Prostate gland (tissue), 2 donors: Measurements from ENCODE around the gene EDARADD. TPM values are rescaled to one million over a fixed set of nuclear protein-coding genes. Genes with fewer than 3 reads are reported as not detected.
"Not testable (repeated sequence)": the region's sequence is repeated elsewhere in the genome, so short reads cannot be mapped to it uniquely, and the experiment has no call there.

Experiments
- DNase-seq: peaks from one replicate; pipeline ENCODE4 v3.0.0-alpha.2; 2019; ENCODE audit warnings: low spot score
- H3K27ac ChIP-seq, 2 donors: fragments of 200-600 bp; sonication (generic); 2 replicates each; pipeline ENCODE4 v1.5.1; 2017 to 2019
- H3K27me3 ChIP-seq: fragments of 200-600 bp; sonication (generic); replicated peaks from 2 replicates; pipeline ENCODE4 v1.5.1; 2019; ENCODE audit not compliant: insufficient read depth
- H3K36me3 ChIP-seq, 2 donors: fragments of 200-600 bp; sonication (generic); 1 replicate in 1 of 2; 2 replicates in 1 of 2; pipeline versions ENCODE4 v1.5.1 to v1.8.1; 2017 to 2019
- H3K4me1 ChIP-seq: fragments of 200-600 bp; sonication (generic); replicated peaks from 2 replicates; pipeline ENCODE4 v1.5.1; 2019
- H3K4me3 ChIP-seq, 2 donors: fragments of 200-600 bp; sonication (generic); 2 replicates each; pipeline ENCODE4 v1.5.1; 2017 to 2019
- H3K9me3 ChIP-seq: fragments of 200-600 bp; sonication (generic); 2 replicates; pipeline ENCODE4 v1.5.1; 2017
- CTCF ChIP-seq, 4 experiments: fragments of 200-600 bp in 2 of 4; fragments of 450-650 bp in 2 of 4; sonication (generic) in 2 of 4; IDR thresholded peaks; 1 replicate in 3 of 4; 2 replicates in 1 of 4; pipeline ENCODE4 v1.5.1; 2016 to 2019; ENCODE audit warnings: antibody characterized with exemption in 4 of 4, mild to moderate bottlenecking in 2 of 4, moderate library complexity in 2 of 4
- POLR2A ChIP-seq: fragments of 450-650 bp; IDR thresholded peaks from one replicate; pipeline ENCODE4 v1.6.1; 2016; ENCODE audit warnings: antibody characterized with exemption, mild to moderate bottlenecking
- POLR2AphosphoS5 ChIP-seq: sonication (generic); formaldehyde crosslinking; IDR thresholded peaks from one replicate; pipeline ENCODE4 v1.6.1; 2017; ENCODE audit warnings: antibody characterized with exemption
- WGBS: methylation state at CpG from one replicate; pipeline ENCODE4 v1.1.5; 2018; 5-methylcytosine and 5-hydroxymethylcytosine counted together
- intact Hi-C: fragments of 100-400 bp; cut with DNase I; formaldehyde crosslinking; loops from one replicate; pipeline ENCODE4 v1.14.2; 2022
- total RNA-seq, 2 donors: library from RNA; depleted of rRNA; stranded (reverse); fragments of >200 nt; gene quantifications; one replicate each; pipeline ENCODE4 v1.1.0, GENCODE V29; 2016

The EDARADD gene
- total RNA-seq, 2 donors from 2014 or later = 4.9 to 12.8 TPM

GRCh38 chr1:236351875-236352573, 42.1 kb upstream of the EDARADD start:
- Histone ChIP-seq H3K27me3 (peaks cover 4% of the 10 kb centered on the region), H3K36me3 (no peaks in the 10 kb centered on the region), H3K4me1 (no peaks in the 10 kb centered on the region), H3K9me3 (no peaks in the 10 kb centered on the region), H3K4me3 (no peak overlapping the region), H3K27ac (no peak overlapping the region)
- intact Hi-C loops = no loop called here
- no peak for DNase-seq
- TF ChIP-seq POLR2A (no peak), POLR2AphosphoS5 (no peak), CTCF (IDR thresholded peaks at IDR 0.05) (no peak)
- 86% methylated on average over 7 of the region's 7 CpGs for WGBS

- H3K27me3 ChIP-seq, H3K27ac ChIP-seq, H3K4me3 ChIP-seq, H3K36me3 ChIP-seq, H3K9me3 ChIP-seq, intact Hi-C loops, DNase-seq, H3K4me1 ChIP-seq: not testable (repeated sequence)
- WGBS = 96% methylated on average over 4 of the region's 4 CpGs
Measured at GRCh38 chr1:236352747-236353146, 41.3 kb upstream of the EDARADD start.

- intact Hi-C loops = no loop called here
- no peaks in the 10 kb centered on the region for H3K27me3 ChIP-seq
- TF ChIP-seq POLR2A (no peak), CTCF (IDR thresholded peaks at IDR 0.05) (no peak), POLR2AphosphoS5 (no peak)
- no peak for DNase-seq
- no peaks in the 10 kb centered on the region for H3K36me3 ChIP-seq
- H3K27ac ChIP-seq = no peak overlapping the region
- H3K9me3 ChIP-seq = no peaks in the 10 kb centered on the region
- no peaks in the 10 kb centered on the region for H3K4me1 ChIP-seq
- no peak overlapping the region for H3K4me3 ChIP-seq
- 76% methylated on average over 4 of the region's 4 CpGs for WGBS
Measured at GRCh38 chr1:236353813-236354212, 40.3 kb upstream of the EDARADD start.

GRCh38 chr1:236354330-236355147, 39.5 kb upstream of the EDARADD start:
- no peaks in the 10 kb centered on the region for H3K9me3 ChIP-seq
- WGBS = 48% methylated on average over 4 of the region's 4 CpGs
- DNase-seq = no peak
- no peak overlapping the region for H3K4me3 ChIP-seq
- no peak overlapping the region for H3K27ac ChIP-seq
- H3K4me1 ChIP-seq = no peaks in the 10 kb centered on the region
- no peaks in the 10 kb centered on the region for H3K36me3 ChIP-seq
- TF ChIP-seq CTCF (IDR thresholded peaks at IDR 0.05) (no peak), POLR2AphosphoS5 (no peak)
- intact Hi-C loops = no loop called here
- no peaks in the 10 kb centered on the region for H3K27me3 ChIP-seq

GRCh38 chr1:236356141-236356540, 37.9 kb upstream of the EDARADD start:
- intact Hi-C loops = no loop called here
- no peak overlapping the region for H3K27ac ChIP-seq
- TF ChIP-seq POLR2AphosphoS5 = no peak
- no peak for DNase-seq
- H3K36me3 ChIP-seq = no peaks in the 10 kb centered on the region
- no peaks in the 10 kb centered on the region for H3K4me1 ChIP-seq
- 83% methylated on average over 2 of the region's 2 CpGs for WGBS
- no peaks in the 10 kb centered on the region for H3K27me3 ChIP-seq
- no peaks in the 10 kb centered on the region for H3K9me3 ChIP-seq
- H3K4me3 ChIP-seq = no peak overlapping the region
